Vagina (tissue), 2 donors: ENCODE data around the gene MTHFS. TPM values are rescaled to one million over a fixed set of nuclear protein-coding genes. Genes with fewer than 3 reads are reported as not detected.

ENCODE experiments used
- DNase-seq, 2 donors: peaks; one replicate each; pipeline ENCODE4 v3.0.0-alpha.2; 2017; ENCODE audit errors: extremely low spot score in 2 of 2
- H3K27ac ChIP-seq: fragments of 200-600 bp; sonication (generic); one replicate; pipeline ENCODE4 v1.5.1; 2019
- H3K27me3 ChIP-seq: fragments of 200-600 bp; sonication (generic); one replicate; pipeline ENCODE4 v1.5.1; 2019
- H3K36me3 ChIP-seq, 2 donors: fragments of 200-600 bp; sonication (generic); one replicate each; pipeline ENCODE4 v1.5.1; 2017 to 2019
- H3K4me1 ChIP-seq: fragments of 200-600 bp; sonication (generic); one replicate; pipeline ENCODE4 v1.5.1; 2019
- H3K4me3 ChIP-seq, 2 donors: fragments of 200-600 bp; sonication (generic); 1 replicate in 1 of 2; 2 replicates in 1 of 2; pipeline ENCODE4 v1.5.1; 2016 to 2019
- H3K9me3 ChIP-seq: fragments of 200-600 bp; sonication (generic); one replicate; pipeline ENCODE4 v1.5.1; 2019
- CTCF ChIP-seq, 3 experiments: fragments of 450-650 bp in 2 of 3; fragments of 200-600 bp in 1 of 3; sonication (generic) in 1 of 3; IDR thresholded peaks; one replicate each; pipeline ENCODE4 v1.5.1; 2017 to 2019; ENCODE audit warnings: antibody characterized with exemption in 3 of 3, mild to moderate bottlenecking in 2 of 3, moderate library complexity in 2 of 3
- POLR2A ChIP-seq, 2 donors: fragments of 450-650 bp; IDR thresholded peaks; one replicate each; pipeline ENCODE4 v1.6.1; 2017; ENCODE audit warnings: antibody characterized with exemption in 2 of 2, mild to moderate bottlenecking in 2 of 2, moderate library complexity in 2 of 2
- POLR2AphosphoS5 ChIP-seq, 2 donors: sonication (generic); formaldehyde crosslinking; IDR thresholded peaks; one replicate each; pipeline ENCODE4 v1.9.0; 2017; ENCODE audit warnings: antibody characterized with exemption in 2 of 2, mild to moderate bottlenecking in 2 of 2, low read depth in 1 of 2; ENCODE audit not compliant: insufficient read depth in 1 of 2
- intact Hi-C: fragments of 100-400 bp; cut with DNase I; formaldehyde crosslinking; loops from one replicate; pipeline ENCODE4 v1.15.1; 2023
- total RNA-seq: library from RNA; depleted of rRNA; stranded (reverse); fragments of >200 nt; gene quantifications from one replicate; pipeline ENCODE4 v1.2.3, GENCODE V29; 2016

MTHFS gene
- total RNA-seq, 1 donor from 2014 or later, result 7.1 TPM

DNA sequence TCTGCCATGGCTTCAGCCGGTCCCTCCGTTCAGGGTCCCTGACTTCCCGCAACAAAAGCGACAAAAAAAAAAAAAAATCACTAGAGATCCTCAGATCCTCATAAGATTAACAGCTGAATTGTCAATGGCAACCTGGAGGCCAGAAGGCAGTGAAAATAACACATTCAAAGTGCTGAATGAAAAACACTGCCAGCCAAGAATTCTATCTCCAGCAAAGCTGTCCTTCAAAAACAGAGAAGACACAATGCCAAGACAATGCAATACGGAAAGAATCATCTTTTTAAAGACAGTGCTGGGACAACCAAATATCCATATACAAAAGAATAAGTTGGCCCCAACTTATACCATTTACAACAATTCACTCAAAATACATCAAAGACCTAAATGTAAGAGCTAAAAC lies 21.6 kb downstream of the MTHFS start:
- intact Hi-C loops, result no loop called here
- Histone ChIP-seq H3K4me1 (no peaks in the 10 kb centered on the region), H3K9me3 (peaks cover 9% of the 10 kb centered on the region), H3K36me3 (peaks cover 0 to 32% of the 10 kb centered on the region in 2 donors), H3K27ac (no peak overlapping the region), H3K27me3 (no peaks in the 10 kb centered on the region), H3K4me3 (no peak overlapping the region)
- no peak for DNase-seq
- TF ChIP-seq CTCF (IDR thresholded peaks at IDR 0.05) (no peak), POLR2AphosphoS5 (IDR thresholded peaks at IDR 0.05; ENCODE audit: insufficient read depth in 1 of 2, low read depth in 1 of 2) (no peak), POLR2A (IDR thresholded peaks at IDR 0.05) (no peak)

DNA sequence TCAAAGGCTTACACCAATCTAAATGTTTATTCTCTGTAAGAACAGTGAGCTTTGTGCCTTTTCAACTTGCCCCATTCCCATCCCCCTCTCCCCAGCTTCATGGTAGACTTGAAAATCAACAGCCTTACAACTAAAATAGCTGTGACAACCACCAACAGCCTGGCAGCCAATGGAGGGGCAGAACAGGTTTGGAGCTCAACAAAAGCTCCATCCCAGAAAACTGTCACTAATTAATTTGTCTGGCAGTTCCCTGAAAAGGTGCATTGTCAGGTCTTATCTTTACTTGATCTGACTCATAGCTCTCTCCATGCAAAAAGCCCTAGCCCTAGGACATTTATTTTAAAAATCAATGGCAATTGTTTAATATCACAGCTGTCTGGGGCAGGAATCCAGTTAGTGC lies 22.6 kb downstream of the MTHFS start:
- no peak for DNase-seq
- TF ChIP-seq POLR2AphosphoS5 (IDR thresholded peaks at IDR 0.05; ENCODE audit: insufficient read depth in 1 of 2, low read depth in 1 of 2) (no peak), CTCF (IDR thresholded peaks at IDR 0.05) (no peak), POLR2A (IDR thresholded peaks at IDR 0.05) (no peak)
- Histone ChIP-seq H3K4me3 (no peak overlapping the region), H3K36me3 (peaks cover 0 to 27% of the 10 kb centered on the region in 2 donors), H3K27ac (no peak overlapping the region), H3K4me1 (no peaks in the 10 kb centered on the region), H3K9me3 (peaks cover 9% of the 10 kb centered on the region), H3K27me3 (no peaks in the 10 kb centered on the region)
- intact Hi-C loops, result no loop called here

- TF ChIP-seq CTCF (IDR thresholded peaks at IDR 0.05) (no peak), POLR2A (IDR thresholded peaks at IDR 0.05) (no peak), POLR2AphosphoS5 (IDR thresholded peaks at IDR 0.05; ENCODE audit: insufficient read depth in 1 of 2, low read depth in 1 of 2) (no peak)
- Histone ChIP-seq H3K4me3 (no peak overlapping the region), H3K4me1 (no peaks in the 10 kb centered on the region), H3K27ac (no peak overlapping the region), H3K36me3 (peaks cover 0 to 18% of the 10 kb centered on the region in 2 donors), H3K27me3 (no peaks in the 10 kb centered on the region), H3K9me3 (peaks cover 6% of the 10 kb centered on the region)
- DNase-seq, result no peak
- intact Hi-C loops, result no loop called here
These were observed 24.3 kb downstream of the MTHFS start for GRCh38 chr15:79872358-79873017.

DNA sequence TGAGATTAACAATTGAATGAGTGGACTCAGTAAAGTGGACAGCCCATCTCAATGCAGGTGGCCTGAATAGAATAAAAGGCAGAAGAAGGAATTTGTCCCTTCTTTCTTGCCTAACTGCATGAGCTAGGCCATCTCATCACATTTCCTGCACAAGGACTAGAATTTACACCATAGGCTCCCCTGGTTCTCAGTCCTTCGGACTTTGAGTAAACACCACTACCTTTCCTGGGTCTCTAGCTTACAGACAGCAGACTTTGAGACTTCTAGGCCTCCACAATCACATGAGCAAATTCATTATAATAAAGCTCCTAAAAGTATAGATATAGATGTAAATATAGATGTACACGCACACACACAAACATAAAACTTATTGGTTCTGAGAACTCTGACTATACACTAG lies 28.3 kb downstream of the MTHFS start:
- Histone ChIP-seq H3K4me1 (no peaks in the 10 kb centered on the region), H3K4me3 (no peak overlapping the region), H3K27me3 (no peaks in the 10 kb centered on the region), H3K36me3 (peaks cover 0 to 5% of the 10 kb centered on the region in 2 donors), H3K27ac (no peak overlapping the region), H3K9me3 (no peaks in the 10 kb centered on the region)
- TF ChIP-seq CTCF (IDR thresholded peaks at IDR 0.05) (no peak), POLR2A (IDR thresholded peaks at IDR 0.05) (no peak), POLR2AphosphoS5 (IDR thresholded peaks at IDR 0.05; ENCODE audit: insufficient read depth in 1 of 2, low read depth in 1 of 2) (no peak)
- DNase-seq, result no peak
- intact Hi-C loops, result no loop called here

- TF ChIP-seq CTCF (IDR thresholded peaks at IDR 0.05), result no peak
- H3K4me1 ChIP-seq, result no peaks in the 10 kb centered on the region
- no peaks in the 10 kb centered on the region for H3K36me3 ChIP-seq
- no peaks in the 10 kb centered on the region for H3K27me3 ChIP-seq
- H3K4me3 ChIP-seq, result no peak overlapping the region
- DNase-seq, result no peak
- H3K27ac ChIP-seq, result no peak overlapping the region
- intact Hi-C loops, result no loop called here
- H3K9me3 ChIP-seq, result no peaks in the 10 kb centered on the region
These were observed 32.9 kb downstream of the MTHFS start for GRCh38 chr15:79863886-79864285.
